BE2C (cell line): ENCODE results near the gene MPP3.

Experiments
- DNase-seq: peaks from one replicate; pipeline ENCODE4 v3.0.0-alpha.2; 2020
- H3K27me3 ChIP-seq: fragments of 250-450 bp; sonication (Bioruptor Pico); 2 replicates; pipeline ENCODE4 v1.5.1; 2020; ENCODE audit warnings: mild to moderate bottlenecking
- H3K36me3 ChIP-seq: fragments of 250-450 bp; sonication (Bioruptor Pico); 2 replicates; pipeline ENCODE4 v1.5.1; 2020; ENCODE audit warnings: mild to moderate bottlenecking
- H3K4me1 ChIP-seq: fragments of 250-450 bp; sonication (Bioruptor Pico); 2 replicates; pipeline ENCODE4 v1.5.1; 2020
- H3K4me3 ChIP-seq: 2 replicates; pipeline ENCODE4 v1.5.1; 2011; ENCODE audit warnings: low read depth, low read length
- H3K9me3 ChIP-seq: fragments of 250-450 bp; sonication (Bioruptor Pico); 2 replicates; pipeline ENCODE4 v1.5.1; 2020
- TF ChIP-seq, protein P1 (sequence below): IDR thresholded peaks from 2 replicates; pipeline ENCODE4 v1.5.1; 2012; ENCODE audit warnings: mild to moderate bottlenecking, low read depth, low read length

MPP3 gene

DNA sequence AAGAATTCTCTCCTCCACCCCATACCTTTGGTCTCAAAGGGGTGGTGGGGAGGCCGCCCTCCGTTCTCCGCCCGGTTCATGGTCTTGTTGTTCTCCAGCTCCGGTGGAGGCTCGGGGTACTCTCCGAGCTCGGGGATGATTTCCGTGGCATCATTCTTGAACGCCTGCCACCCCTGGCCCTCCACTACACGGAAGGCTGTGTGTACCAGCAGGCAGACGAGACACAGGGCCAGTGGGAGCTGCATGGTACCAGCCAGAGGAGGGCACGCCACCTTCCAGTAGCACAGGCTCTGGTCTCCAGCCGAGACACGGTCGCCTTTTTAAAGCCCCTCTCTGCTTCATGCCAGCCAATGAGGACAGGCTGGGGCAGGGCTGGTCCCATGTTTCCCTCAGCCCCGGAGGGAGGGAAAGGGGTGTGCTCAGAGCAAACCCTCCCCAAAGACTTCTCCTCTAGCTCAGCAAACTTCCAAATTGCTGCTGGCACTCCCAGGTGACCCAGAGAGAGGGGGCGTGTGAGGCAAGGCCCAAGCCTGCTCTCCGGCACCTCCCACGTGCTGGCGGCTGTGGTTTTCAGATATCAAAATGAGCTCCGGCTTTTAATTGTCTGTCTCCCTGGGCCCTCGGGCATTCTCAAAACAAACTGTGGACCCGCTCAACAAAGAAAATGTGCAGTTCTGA is 74.3 kb downstream of the MPP3 start, which contains the start of gene SOST:
Gene SOST, minus strand, starts transcription at position 295 of the 678 bp plus-strand sequence. Its CDS starts 50 bp downstream, at position 245.
- DNase-seq: no peak
- no peaks in the 10 kb centered on the region for H3K9me3 ChIP-seq
- no peak within 1 kb of the TSS for H3K4me3 ChIP-seq
- no peaks in the 10 kb centered on the region for H3K27me3 ChIP-seq
- H3K36me3 ChIP-seq: no peaks in the 10 kb centered on the region
- TF ChIP-seq, protein P1, sequence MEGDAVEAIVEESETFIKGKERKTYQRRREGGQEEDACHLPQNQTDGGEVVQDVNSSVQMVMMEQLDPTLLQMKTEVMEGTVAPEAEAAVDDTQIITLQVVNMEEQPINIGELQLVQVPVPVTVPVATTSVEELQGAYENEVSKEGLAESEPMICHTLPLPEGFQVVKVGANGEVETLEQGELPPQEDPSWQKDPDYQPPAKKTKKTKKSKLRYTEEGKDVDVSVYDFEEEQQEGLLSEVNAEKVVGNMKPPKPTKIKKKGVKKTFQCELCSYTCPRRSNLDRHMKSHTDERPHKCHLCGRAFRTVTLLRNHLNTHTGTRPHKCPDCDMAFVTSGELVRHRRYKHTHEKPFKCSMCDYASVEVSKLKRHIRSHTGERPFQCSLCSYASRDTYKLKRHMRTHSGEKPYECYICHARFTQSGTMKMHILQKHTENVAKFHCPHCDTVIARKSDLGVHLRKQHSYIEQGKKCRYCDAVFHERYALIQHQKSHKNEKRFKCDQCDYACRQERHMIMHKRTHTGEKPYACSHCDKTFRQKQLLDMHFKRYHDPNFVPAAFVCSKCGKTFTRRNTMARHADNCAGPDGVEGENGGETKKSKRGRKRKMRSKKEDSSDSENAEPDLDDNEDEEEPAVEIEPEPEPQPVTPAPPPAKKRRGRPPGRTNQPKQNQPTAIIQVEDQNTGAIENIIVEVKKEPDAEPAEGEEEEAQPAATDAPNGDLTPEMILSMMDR: no peak
- no peaks in the 10 kb centered on the region for H3K4me1 ChIP-seq

DNA sequence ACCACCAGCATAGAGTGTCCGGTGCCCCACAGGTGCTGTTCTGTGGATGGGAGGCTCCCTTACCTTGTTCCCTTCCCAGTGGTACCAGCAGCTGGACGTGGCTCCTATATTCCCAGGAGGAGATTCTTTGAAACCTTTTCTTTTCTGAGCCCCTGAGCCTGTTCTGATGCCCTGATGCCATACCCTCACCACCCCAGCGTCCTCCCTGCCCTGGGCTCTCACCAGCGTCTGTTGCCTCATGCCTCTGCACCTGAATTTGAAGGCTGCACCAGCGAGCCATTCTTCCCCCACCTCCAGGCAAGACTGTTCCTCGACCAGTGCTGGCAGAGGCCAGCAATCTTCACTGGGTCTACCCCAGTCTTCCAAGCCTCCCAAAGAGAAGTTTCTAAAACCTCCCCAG is 74.9 kb downstream of the MPP3 start:
- DNase-seq: no peak
- H3K36me3 ChIP-seq: no peaks in the 10 kb centered on the region
- no peaks in the 10 kb centered on the region for H3K4me1 ChIP-seq
- no peaks in the 10 kb centered on the region for H3K9me3 ChIP-seq
- H3K27me3 ChIP-seq: no peaks in the 10 kb centered on the region
- no peak overlapping the region for H3K4me3 ChIP-seq
- TF ChIP-seq, protein P1: no peak

DNA sequence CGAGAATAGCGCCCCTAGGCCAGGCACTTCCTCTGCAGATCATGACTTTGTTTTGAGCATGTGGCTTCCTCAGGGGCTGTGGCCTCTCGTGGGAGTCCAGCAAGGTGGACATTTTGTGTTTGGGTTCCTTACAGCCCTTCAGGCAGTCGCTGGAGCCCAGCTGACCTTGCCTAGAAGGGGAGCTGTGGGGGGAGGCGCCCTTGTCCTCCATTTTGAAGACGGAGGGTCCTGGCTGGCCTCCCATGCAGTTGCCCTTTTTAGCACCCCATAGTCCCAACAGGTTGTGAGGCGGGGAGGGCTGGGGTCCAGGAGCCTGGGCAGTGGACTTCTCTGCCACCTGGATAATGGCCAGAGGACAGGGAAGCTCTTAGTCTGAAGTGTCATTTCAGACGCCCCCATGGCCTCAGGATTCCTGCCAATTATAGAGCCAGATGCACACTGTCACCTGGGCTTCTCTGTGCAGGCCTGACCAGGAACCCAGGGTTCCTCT is 75.7 kb downstream of the MPP3 start:
- Histone ChIP-seq H3K36me3 (no peaks in the 10 kb centered on the region), H3K4me3 (no peak overlapping the region), H3K9me3 (no peaks in the 10 kb centered on the region), H3K4me1 (no peaks in the 10 kb centered on the region), H3K27me3 (no peaks in the 10 kb centered on the region)
- TF ChIP-seq, protein P1: no peak
- DNase-seq: no peak

DNA sequence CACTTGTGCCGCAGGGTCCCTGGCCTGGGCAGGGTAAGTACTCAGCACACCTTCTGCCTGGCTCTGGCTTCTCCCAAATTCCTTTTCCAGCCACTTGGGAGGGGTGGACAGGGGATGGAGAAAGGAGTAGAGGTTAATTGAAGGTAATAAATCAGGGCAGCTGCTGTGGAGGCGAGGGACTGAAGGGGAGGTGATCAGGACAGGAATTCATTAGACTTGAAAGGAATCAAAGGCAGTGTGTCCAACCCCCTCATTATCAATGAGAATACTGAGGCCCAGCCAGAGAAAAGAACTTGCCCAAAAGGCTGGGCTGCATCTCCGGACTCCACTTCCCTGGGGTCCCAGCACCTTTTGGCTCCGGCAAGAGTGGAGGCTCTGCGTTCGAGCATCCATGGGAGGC is 76.7 kb downstream of the MPP3 start:
- no peak overlapping the region for H3K4me3 ChIP-seq
- no peak for DNase-seq
- H3K4me1 ChIP-seq: no peaks in the 10 kb centered on the region
- no peaks in the 10 kb centered on the region for H3K27me3 ChIP-seq
- H3K36me3 ChIP-seq: no peaks in the 10 kb centered on the region
- TF ChIP-seq, protein P1: no peak
- H3K9me3 ChIP-seq: no peaks in the 10 kb centered on the region

DNA sequence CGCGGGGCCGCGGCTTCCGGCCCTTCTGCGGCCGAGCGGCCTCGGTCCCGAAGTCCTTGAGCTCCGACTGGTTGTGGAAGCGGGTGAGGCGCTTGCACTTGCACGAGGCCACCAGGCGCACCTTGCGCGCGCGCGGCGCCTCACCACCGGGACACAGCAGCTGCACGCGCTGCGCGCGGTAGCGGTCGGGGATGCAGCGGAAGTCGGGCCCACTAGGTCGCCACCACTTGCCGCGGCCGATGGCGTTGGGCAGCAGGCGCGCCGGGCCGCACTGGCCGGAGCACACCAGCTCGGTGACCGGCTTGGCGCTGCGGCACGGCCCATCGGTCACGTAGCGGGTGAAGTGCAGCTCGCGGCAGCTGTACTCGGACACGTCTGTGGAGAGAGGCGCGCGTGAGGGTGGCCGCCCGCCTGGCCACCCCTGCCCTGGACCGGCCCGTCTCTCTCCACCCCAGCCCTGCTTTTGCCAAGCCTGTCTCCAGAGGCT is 77.5 kb downstream of the MPP3 start:
- DNase-seq: no peak
- H3K4me1 ChIP-seq: no peaks in the 10 kb centered on the region
- H3K36me3 ChIP-seq: no peaks in the 10 kb centered on the region
- no peaks in the 10 kb centered on the region for H3K9me3 ChIP-seq
- H3K4me3 ChIP-seq: no peak overlapping the region
- H3K27me3 ChIP-seq: no peaks in the 10 kb centered on the region
- TF ChIP-seq, protein P1: no peak

DNA sequence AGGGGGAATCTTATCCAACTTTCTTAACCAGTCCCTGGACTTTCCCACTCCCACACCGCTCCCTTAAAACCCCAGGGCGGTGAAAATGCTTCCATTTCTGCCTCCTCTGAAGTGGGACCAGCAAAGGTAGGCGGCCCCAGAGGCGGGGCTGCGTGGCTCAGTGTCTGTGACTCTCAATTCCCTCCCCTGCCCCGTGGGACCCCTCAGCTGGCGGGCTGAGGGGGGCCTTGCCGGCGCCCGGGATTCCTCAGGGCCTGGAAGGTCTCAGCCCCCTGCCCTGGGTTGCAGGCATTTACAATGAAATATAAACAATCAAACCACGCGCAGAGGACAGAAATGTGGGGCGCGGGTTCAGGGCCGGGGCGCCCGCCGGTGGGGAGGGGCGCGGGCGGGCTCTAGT is 78.0 kb downstream of the MPP3 start:
- DNase-seq: no peak
- Histone ChIP-seq H3K27me3 (no peaks in the 10 kb centered on the region), H3K9me3 (no peaks in the 10 kb centered on the region), H3K4me1 (no peaks in the 10 kb centered on the region), H3K4me3 (no peak overlapping the region), H3K36me3 (no peaks in the 10 kb centered on the region)
- TF ChIP-seq, protein P1: no peak
